Measurements from ENCODE around the gene KRTAP21-3. TPM values are rescaled to one million over a fixed set of nuclear protein-coding genes. Genes with fewer than 3 reads are reported as not detected.

Gene KRTAP21-3
- total and polyA plus RNA-seq, 10 of the 15 experiments (the other 5 are each of a cell fraction or from before 2014, with no cell fraction given): not detected

GRCh38 chr21:30674312-30674711, 44.3 kb downstream of the KRTAP21-3 start:
- no peak for FAIRE-seq
- Histone ChIP-seq H3K27ac (ENCODE audit: control insufficient read depth, insufficient read depth) (no peak overlapping the region), H3K4me2 (ENCODE audit: control insufficient read depth, insufficient read depth) (no peak overlapping the region), H3K4me3 (no peak overlapping the region), H3K36me3 (ENCODE audit: control insufficient read depth in 2 of 2, insufficient read depth in 2 of 2, low read length in 1 of 2) (no peaks in the 10 kb centered on the region), H3K9me3 (replicated peaks; ENCODE audit: control insufficient read depth, insufficient read depth, low read length) (no peaks in the 10 kb centered on the region), H2AFZ (ENCODE audit: control insufficient read depth, low read depth, low read length) (no peak overlapping the region), H3K4me1 (ENCODE audit: control insufficient read depth, insufficient read depth, low read length) (no peaks in the 10 kb centered on the region), H3K79me2 (ENCODE audit: control insufficient read depth, insufficient read depth, low read length) (no peaks in the 10 kb centered on the region), H3K9ac (ENCODE audit: control insufficient read depth, insufficient read depth, low read length) (no peak overlapping the region), H4K20me1 (ENCODE audit: control insufficient read depth, insufficient read depth) (no peaks in the 10 kb centered on the region), H3K27me3 (replicated peaks in 1 of 2; ENCODE audit: control insufficient read depth in 2 of 2, insufficient read depth in 2 of 2, low read length in 1 of 2) (no peaks in the 10 kb centered on the region)
- ChIA-PET SMC1A (ENCODE audit: uncharacterized antibody, unreplicated experiment) (no interaction called here), CTCF (interaction anchor here (0.6 kb wide), 1 partner anchor 110 kb away, joined by 3 read pairs; no protein-coding TSS in a partner anchor), POLR2A (no interaction called here), RAD21 (ENCODE audit: unreplicated experiment) (no interaction called here)
- ATAC-seq: no peak
- 5% methylated on average over 1 of the region's 1 CpG for WGBS (ENCODE audit: insufficient coverage, insufficient replicate concordance, low lambda C conversion rate, missing lambda C conversion rate)
- no TSS peak for BruUV-seq (replicated peaks)
- intact Hi-C loops (cut with micrococcal nuclease; ENCODE audit: unreplicated experiment): no loop called here
- in situ Hi-C loops (cut with MboI): no loop called here
- DNase-seq (ENCODE audit: low read depth, low spot score): no peak
- TF ChIP-seq SP1 (IDR thresholded peaks at IDR 0.05; ENCODE audit: low read depth, low read length): no peak
- TF ChIP-seq, protein P1, sequence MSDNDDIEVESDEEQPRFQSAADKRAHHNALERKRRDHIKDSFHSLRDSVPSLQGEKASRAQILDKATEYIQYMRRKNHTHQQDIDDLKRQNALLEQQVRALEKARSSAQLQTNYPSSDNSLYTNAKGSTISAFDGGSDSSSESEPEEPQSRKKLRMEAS (IDR thresholded peaks at IDR 0.05; ENCODE audit: low read depth, low read length): no peak
- TF ChIP-seq PRDM15 (CRISPR knock-in tag; IDR thresholded peaks at IDR 0.05): no peak
- TF ChIP-seq EP300 (IDR thresholded peaks at IDR 0.05; ENCODE audit: borderline replicate concordance in 1 of 2, control insufficient read depth in 1 of 2, low read depth in 2 of 2, low read length in 2 of 2): no peak
- TF ChIP-seq NBN (IDR thresholded peaks at IDR 0.05): no peak
- no peak for TF ChIP-seq BCL11A (IDR thresholded peaks at IDR 0.05; ENCODE audit: low read depth, low read length)
- no peak for TF ChIP-seq ZNF24 (IDR thresholded peaks at IDR 0.05)
- no peak for TF ChIP-seq ZNF217 (IDR thresholded peaks at IDR 0.05)
- no peak for TF ChIP-seq POLR2A (IDR thresholded peaks at IDR 0.05; ENCODE audit: low read depth, low read length)
- no peak for TF ChIP-seq STAT1 (conservative IDR thresholded peaks at IDR 0.05)
- TF ChIP-seq SMC3 (IDR thresholded peaks at IDR 0.05; ENCODE audit: borderline replicate concordance, low read length): no peak
- TF ChIP-seq, protein P2, sequence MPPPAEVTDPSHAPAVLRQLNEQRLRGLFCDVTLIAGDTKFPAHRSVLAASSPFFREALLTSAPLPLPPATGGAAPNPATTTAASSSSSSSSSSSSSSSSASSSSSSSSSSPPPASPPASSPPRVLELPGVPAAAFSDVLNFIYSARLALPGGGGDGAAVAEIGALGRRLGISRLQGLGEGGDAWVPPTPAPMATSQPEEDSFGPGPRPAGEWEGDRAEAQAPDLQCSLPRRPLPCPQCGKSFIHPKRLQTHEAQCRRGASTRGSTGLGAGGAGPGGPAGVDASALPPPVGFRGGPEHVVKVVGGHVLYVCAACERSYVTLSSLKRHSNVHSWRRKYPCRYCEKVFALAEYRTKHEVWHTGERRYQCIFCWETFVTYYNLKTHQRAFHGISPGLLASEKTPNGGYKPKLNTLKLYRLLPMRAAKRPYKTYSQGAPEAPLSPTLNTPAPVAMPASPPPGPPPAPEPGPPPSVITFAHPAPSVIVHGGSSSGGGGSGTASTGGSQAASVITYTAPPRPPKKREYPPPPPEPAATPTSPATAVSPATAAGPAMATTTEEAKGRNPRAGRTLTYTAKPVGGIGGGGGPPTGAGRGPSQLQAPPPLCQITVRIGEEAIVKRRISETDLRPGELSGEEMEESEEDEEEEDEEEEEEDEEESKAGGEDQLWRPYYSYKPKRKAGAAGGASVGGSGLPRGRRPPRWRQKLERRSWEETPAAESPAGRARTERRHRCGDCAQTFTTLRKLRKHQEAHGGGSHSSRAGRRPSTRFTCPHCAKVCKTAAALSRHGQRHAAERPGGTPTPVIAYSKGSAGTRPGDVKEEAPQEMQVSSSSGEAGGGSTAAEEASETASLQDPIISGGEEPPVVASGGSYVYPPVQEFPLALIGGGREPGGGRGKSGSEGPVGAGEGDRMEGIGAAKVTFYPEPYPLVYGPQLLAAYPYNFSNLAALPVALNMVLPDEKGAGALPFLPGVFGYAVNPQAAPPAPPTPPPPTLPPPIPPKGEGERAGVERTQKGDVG (CRISPR knock-in tag; IDR thresholded peaks at IDR 0.05): no peak
- no peak for TF ChIP-seq ZNF207 (IDR thresholded peaks at IDR 0.05; ENCODE audit: borderline replicate concordance)
- TF ChIP-seq ZBTB40 (IDR thresholded peaks at IDR 0.05; ENCODE audit: borderline replicate concordance): no peak

Data from GM12878 (cell line).